Fibroblast of lung (primary cell): ENCODE results near the gene RBFOX1. TPM values are rescaled to one million over a fixed set of nuclear protein-coding genes. Genes with fewer than 3 reads are reported as not detected.

Experiments
- DNase-seq, 2 donors: peaks; one replicate each; pipeline versions ENCODE4 v3.0.0 to v3.0.0-alpha.2; 2010; ENCODE audit warnings: low read depth in 2 of 2
- H2AFZ ChIP-seq: 2 replicates; pipeline ENCODE4 v1.5.1; 2012; ENCODE audit warnings: low read length, control low read depth, inconsistent platforms
- H3K27ac ChIP-seq: 2 replicates; pipeline ENCODE4 v1.5.1; 2011; ENCODE audit warnings: low read length, control low read depth; ENCODE audit not compliant: insufficient read depth
- H3K27me3 ChIP-seq: 2 replicates; pipeline ENCODE4 v1.5.1; 2011; ENCODE audit warnings: mild to moderate bottlenecking, low read length; ENCODE audit not compliant: control insufficient read depth, insufficient read depth
- H3K36me3 ChIP-seq: 2 replicates; pipeline ENCODE4 v1.5.1; 2011; ENCODE audit warnings: low read length; ENCODE audit not compliant: control insufficient read depth, insufficient read depth
- H3K4me1 ChIP-seq: 2 replicates; pipeline ENCODE4 v1.5.1; 2011; ENCODE audit warnings: low read length; ENCODE audit not compliant: control insufficient read depth, insufficient read depth; ENCODE audit errors: extremely low read depth
- H3K4me2 ChIP-seq: 2 replicates; pipeline ENCODE4 v1.5.1; 2011; ENCODE audit warnings: low read length, control low read depth; ENCODE audit not compliant: insufficient read depth; ENCODE audit errors: extremely low read depth
- H3K4me3 ChIP-seq, 4 experiments: fragments of 200-600 bp in 1 of 4; sonication (generic) in 1 of 4; replicated peaks in 1 of 4; 2 replicates each; pipeline ENCODE4 v1.5.1; 2011 to 2016; ENCODE audit warnings: low read length in 4 of 4, low read depth in 3 of 4, mild to moderate bottlenecking in 3 of 4, control low read depth in 2 of 4, inconsistent platforms in 1 of 4, mixed read lengths in 1 of 4; ENCODE audit not compliant: insufficient read depth in 1 of 4; ENCODE audit errors: control extremely low read depth in 1 of 4
- H3K79me2 ChIP-seq: 2 replicates; pipeline ENCODE4 v1.5.1; 2012; ENCODE audit warnings: mild to moderate bottlenecking, low read length, inconsistent platforms; ENCODE audit not compliant: control insufficient read depth, insufficient read depth
- H3K9ac ChIP-seq: 2 replicates; pipeline ENCODE4 v1.5.1; 2011; ENCODE audit warnings: mild to moderate bottlenecking, low read length, control low read depth; ENCODE audit not compliant: insufficient read depth
- H3K9me3 ChIP-seq: 2 replicates; pipeline ENCODE4 v1.5.1; 2012; ENCODE audit warnings: low read depth, low read length; ENCODE audit not compliant: control insufficient read depth, insufficient read depth
- H4K20me1 ChIP-seq: 2 replicates; pipeline ENCODE4 v1.5.1; 2011; ENCODE audit warnings: low read length; ENCODE audit not compliant: control insufficient read depth, insufficient read depth; ENCODE audit errors: extremely low read depth
- CTCF ChIP-seq, 2 donors: IDR thresholded peaks in 1 of 2; conservative IDR thresholded peaks in 1 of 2; 1 replicate in 1 of 2; 2 replicates in 1 of 2; pipeline ENCODE4 v1.5.1; 2011 to 2012; ENCODE audit warnings: low read length in 2 of 2, control low read depth in 1 of 2, inconsistent platforms in 1 of 2, low read depth in 1 of 2, mild to moderate bottlenecking in 1 of 2
- EZH2 ChIP-seq: IDR thresholded peaks from 2 replicates; pipeline ENCODE4 v1.5.1; 2012; ENCODE audit warnings: low read length, control low read depth, mild to moderate bottlenecking; ENCODE audit errors: missing control alignments
- polyA plus RNA-seq, 2 donors: library from polyadenylated mRNA; depleted of rRNA in 1 of 2; stranded (reverse) in 1 of 2; unstranded in 1 of 2; fragments of >200 nt; gene quantifications; 2 replicates each; pipeline ENCODE4 v1.2.1, GENCODE V29; 2011 to 2012; ENCODE audit warnings: missing spikeins in 1 of 2
- total RNA-seq: library from RNA; depleted of rRNA; stranded (reverse); fragments of >200 nt; gene quantifications from 2 replicates; pipeline ENCODE4 v1.2.1, GENCODE V29; 2014

The RBFOX1 gene
- total and polyA plus RNA-seq, 2 donors (not counting 1 experiment from before 2014, with no cell fraction given): not detected

GRCh38 chr16:7315813-7316212 is 16.8 kb upstream of the RBFOX1 start:
- DNase-seq: no peak
- Histone ChIP-seq H3K79me2 (no peaks in the 10 kb centered on the region), H3K4me1 (no peaks in the 10 kb centered on the region), H3K27me3 (no peaks in the 10 kb centered on the region), H3K9ac (no peak overlapping the region), H3K27ac (no peak overlapping the region), H4K20me1 (no peaks in the 10 kb centered on the region), H3K4me3 (no peak overlapping the region), H3K4me2 (no peak overlapping the region), H3K36me3 (no peaks in the 10 kb centered on the region), H3K9me3 (no peaks in the 10 kb centered on the region), H2AFZ (no peak overlapping the region)
- TF ChIP-seq EZH2: no peak
- TF ChIP-seq CTCF (conservative IDR thresholded peaks at IDR 0.05 in 1 of 2, IDR thresholded peaks at IDR 0.05 in 1 of 2; ENCODE audit: low read depth in 1 of 2, low read length in 2 of 2): no peak

- no peak for DNase-seq
- no peak overlapping the region for H3K9ac ChIP-seq
- H3K9me3 ChIP-seq: no peaks in the 10 kb centered on the region
- H3K4me3 ChIP-seq: no peak overlapping the region
- no peaks in the 10 kb centered on the region for H3K4me1 ChIP-seq
- no peaks in the 10 kb centered on the region for H3K36me3 ChIP-seq
- no peak for TF ChIP-seq EZH2
- no peak for TF ChIP-seq CTCF (conservative IDR thresholded peaks at IDR 0.05 in 1 of 2, IDR thresholded peaks at IDR 0.05 in 1 of 2; ENCODE audit: low read depth in 1 of 2, low read length in 2 of 2)
- H3K4me2 ChIP-seq: no peak overlapping the region
- no peak overlapping the region for H2AFZ ChIP-seq
- H3K27me3 ChIP-seq: no peaks in the 10 kb centered on the region
- no peak overlapping the region for H3K27ac ChIP-seq
- H3K79me2 ChIP-seq: no peaks in the 10 kb centered on the region
- H4K20me1 ChIP-seq: no peaks in the 10 kb centered on the region
Measured at GRCh38 chr16:7316281-7316888, 16.3 kb upstream of the RBFOX1 start.

DNA sequence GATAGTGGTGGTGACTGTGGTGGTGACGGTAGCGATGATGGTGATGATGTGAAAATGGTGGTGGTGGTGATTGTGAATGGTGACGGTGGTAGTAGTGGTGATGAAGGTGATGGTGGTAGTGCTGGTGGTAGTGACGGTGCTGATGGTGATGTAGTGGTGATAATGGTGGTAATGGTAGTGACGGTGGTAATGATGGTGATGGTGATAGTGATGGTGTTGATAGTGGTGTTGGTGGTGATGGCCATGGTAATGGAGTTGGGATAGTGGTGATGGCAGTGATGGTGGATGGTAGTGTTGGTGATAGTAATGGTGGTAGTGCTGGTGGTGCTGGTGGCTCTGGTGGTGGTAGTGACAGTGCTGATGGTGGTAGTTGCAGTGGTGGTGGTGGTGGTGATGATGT is 14.7 kb upstream of the RBFOX1 start:
- Histone ChIP-seq H2AFZ (no peak overlapping the region), H3K9ac (no peak overlapping the region), H3K27ac (no peak overlapping the region), H3K4me2 (no peak overlapping the region), H3K4me3 (no peak overlapping the region), H3K4me1 (no peaks in the 10 kb centered on the region), H3K9me3 (no peaks in the 10 kb centered on the region), H3K36me3 (no peaks in the 10 kb centered on the region), H4K20me1 (no peaks in the 10 kb centered on the region), H3K27me3 (no peaks in the 10 kb centered on the region), H3K79me2 (no peaks in the 10 kb centered on the region)
- no peak for TF ChIP-seq EZH2
- no peak for TF ChIP-seq CTCF (conservative IDR thresholded peaks at IDR 0.05 in 1 of 2, IDR thresholded peaks at IDR 0.05 in 1 of 2; ENCODE audit: low read depth in 1 of 2, low read length in 2 of 2)
- no peak for DNase-seq
